Panc1 (cell line): Measurements from ENCODE around the gene EFNA5. TPM values are rescaled to one million over a fixed set of nuclear protein-coding genes. Genes with fewer than 3 reads are reported as not detected.

Experiments
- ATAC-seq: fragments of 200-7000 bp; cut with Tn5 transposase; 2 replicates; pipeline ENCODE4 v1.9.1; 2020; ENCODE audit warnings: mild to moderate bottlenecking, moderate library complexity
- BruUV-seq: library from RNA; stranded (reverse); fragments of 400-500 nt; replicated peaks from 2 replicates; lab custom pipeline; 2021; lab: Mats Ljungman, UMichigan
- CTCF ChIA-PET: fragments of 300-600 bp; sonication (Branson Sonifier 250); formaldehyde crosslinking; loops from one replicate; lab custom pipeline; 2022; ENCODE audit warnings: antibody characterized with exemption; lab: Charles Lee
- POLR2A ChIA-PET: fragments of 300-600 bp; sonication (Branson Sonifier 250); formaldehyde crosslinking; loops from one replicate; lab custom pipeline; 2022; ENCODE audit warnings: antibody characterized with exemption; lab: Charles Lee
- DNase-seq: peaks from one replicate; pipeline ENCODE4 v3.0.0-alpha.2; 2010; ENCODE audit warnings: low read depth, low spot score
- H3K27ac ChIP-seq: 2 replicates; pipeline ENCODE4 v1.5.1; 2011; ENCODE audit warnings: mild to moderate bottlenecking, low read length, inconsistent platforms
- H3K27me3 ChIP-seq: fragments of 200-500 bp; sonication (Bioruptor generic); 2 replicates; pipeline ENCODE4 v1.6.0; 2014; ENCODE audit warnings: low read length, inconsistent platforms; ENCODE audit not compliant: control insufficient read depth, insufficient read depth
- H3K36me3 ChIP-seq: fragments of 200-500 bp; sonication (Bioruptor generic); 2 replicates; pipeline ENCODE4 v1.5.1; 2014; ENCODE audit warnings: inconsistent platforms, mild to moderate bottlenecking, low read length, moderate library complexity; ENCODE audit not compliant: control insufficient read depth, insufficient read depth
- H3K4me1 ChIP-seq: 2 replicates; pipeline ENCODE4 v1.5.1; 2011; ENCODE audit warnings: inconsistent platforms, mild to moderate bottlenecking, low read length, moderate library complexity; ENCODE audit not compliant: control insufficient read depth, insufficient read depth
- H3K4me3 ChIP-seq, 2 experiments: 2 replicates each; pipeline ENCODE4 v1.5.1; 2011 to 2012; ENCODE audit warnings: low read depth in 2 of 2, low read length in 2 of 2, mild to moderate bottlenecking in 2 of 2, inconsistent platforms in 1 of 2, moderate library complexity in 1 of 2
- H3K9me3 ChIP-seq: fragments of 200-500 bp; sonication (Bioruptor generic); 2 replicates; pipeline ENCODE4 v1.5.1; 2014; ENCODE audit warnings: low read depth, mild to moderate bottlenecking, inconsistent platforms, low read length, moderate library complexity; ENCODE audit not compliant: control insufficient read depth, insufficient read depth
- CTCF ChIP-seq: fragments of 450-650 bp; IDR thresholded peaks from 2 replicates; pipeline ENCODE4 v1.5.1; 2017; ENCODE audit warnings: mild to moderate bottlenecking
- POLR2AphosphoS5 ChIP-seq: IDR thresholded peaks from 2 replicates; pipeline ENCODE4 v1.6.1; 2012; ENCODE audit warnings: mild to moderate bottlenecking, low read depth, low read length, moderate library complexity
- REST ChIP-seq, 2 experiments: IDR thresholded peaks; 2 replicates each; pipeline ENCODE4 v1.6.1; 2011 to 2012; ENCODE audit warnings: low read depth in 2 of 2, control low read depth in 1 of 2, low read length in 1 of 2, mild to moderate bottlenecking in 1 of 2, moderate library complexity in 1 of 2; ENCODE audit not compliant: insufficient read depth in 1 of 2
- SIN3A ChIP-seq: IDR thresholded peaks from 2 replicates; pipeline ENCODE4 v1.6.1; 2012; ENCODE audit warnings: low read depth, mild to moderate bottlenecking, low read length, moderate library complexity, borderline replicate concordance; ENCODE audit not compliant: insufficient read depth
- TCF7L2 ChIP-seq: IDR thresholded peaks from 2 replicates; pipeline ENCODE4 v1.6.1; 2011; ENCODE audit warnings: mild to moderate bottlenecking, low read depth, low read length, inconsistent platforms
- in situ Hi-C: cut with HindIII; loops from 2 replicates; pipeline ENCODE4 v1.10.0; 2016; ENCODE audit warnings: low sequenced_read_pairs, low pct_unique_long_range_greater_than_20kb
- intact Hi-C: fragments of 100-400 bp; cut with micrococcal nuclease; formaldehyde crosslinking; loops from one replicate; pipeline ENCODE4 v1.10.0; 2022; ENCODE audit not compliant: unreplicated experiment
- total RNA-seq: library from RNA; stranded (reverse); gene quantifications from one replicate; pipeline ENCODE4 v1.2.1, GENCODE V29; 2021; ENCODE audit not compliant: unreplicated experiment

The EFNA5 gene
- total RNA-seq, 1 experiment from 2014 or later, result 30.5 TPM

GRCh38 chr5:107341376-107342084 lies 329.2 kb downstream of the EFNA5 start:
- Histone ChIP-seq H3K36me3 (no peaks in the 10 kb centered on the region), H3K9me3 (peaks cover 8% of the 10 kb centered on the region; the same call in 1 of the 2 replicates), H3K4me3 (no peak overlapping the region), H3K4me1 (no peaks in the 10 kb centered on the region), H3K27me3 (no peaks in the 10 kb centered on the region), H3K27ac (no peak overlapping the region)
- ATAC-seq, result no peak
- in situ Hi-C loops, result no loop called here
- TF ChIP-seq POLR2AphosphoS5 (no peak), CTCF (no peak), REST (IDR thresholded peaks at IDR 0.05; ENCODE audit: insufficient read depth in 1 of 2, low read depth in 2 of 2, low read length in 1 of 2) (no peak), TCF7L2 (no peak), SIN3A (no peak)
- BruUV-seq, result no TSS peak
- ChIA-PET POLR2A (interaction anchor here (1.0 kb wide), 1 partner anchor 9 kb away, joined by 3 read pairs; no protein-coding TSS in a partner anchor), CTCF (interaction anchor here (0.5 kb wide), 1 partner anchor 230 kb away, joined by 3 read pairs; no protein-coding TSS in a partner anchor)
- intact Hi-C loops, result no loop called here
- no peak for DNase-seq

GRCh38 chr5:107340631-107341030 lies 330.1 kb downstream of the EFNA5 start:
- ChIA-PET CTCF (no interaction called here), POLR2A (interaction anchor here (0.5 kb wide), 2 partner anchors 22 to 108 kb away, joined by 3 to 4 read pairs; no protein-coding TSS in a partner anchor)
- Histone ChIP-seq H3K27ac (no peak overlapping the region), H3K36me3 (no peaks in the 10 kb centered on the region), H3K9me3 (peaks cover 4% of the 10 kb centered on the region; the same call in 1 of the 2 replicates), H3K27me3 (no peaks in the 10 kb centered on the region), H3K4me3 (no peak overlapping the region), H3K4me1 (no peaks in the 10 kb centered on the region)
- ATAC-seq, result no peak
- TF ChIP-seq POLR2AphosphoS5 (no peak), REST (IDR thresholded peaks at IDR 0.05; ENCODE audit: insufficient read depth in 1 of 2, low read depth in 2 of 2, low read length in 1 of 2) (no peak), CTCF (no peak), SIN3A (no peak), TCF7L2 (no peak)
- no peak for DNase-seq
- in situ Hi-C loops, result no loop called here
- BruUV-seq, result no TSS peak
- intact Hi-C loops, result no loop called here
